GM12878 (cell line): ENCODE results near the gene GHSR. TPM values are rescaled to one million over a fixed set of nuclear protein-coding genes. Genes with fewer than 3 reads are reported as not detected.

ENCODE experiments used
- ATAC-seq: fragments of 200-7000 bp; cut with Tn5 transposase; 3 replicates; pipeline ENCODE4 v1.9.1; 2020; ENCODE audit warnings: mild to moderate bottlenecking, moderate library complexity
- Bru-seq: library from RNA; stranded (reverse); fragments of 400-500 nt; gene quantifications from one replicate; lab custom pipeline; 2021; lab: Mats Ljungman, UMichigan
- BruChase-seq, 2 experiments: library from RNA; stranded (reverse); fragments of 400-500 nt; gene quantifications; one replicate each; lab custom pipeline; 2021; lab: Mats Ljungman, UMichigan
- BruUV-seq: library from RNA; stranded (reverse); fragments of 400-500 nt; replicated peaks from 2 replicates; lab custom pipeline; 2021; lab: Mats Ljungman, UMichigan
- CTCF ChIA-PET: fragments of 300-600 bp; sonication (Branson Sonifier 250); formaldehyde crosslinking; extraction: SDS; loops from one replicate; lab custom pipeline; 2021; ENCODE audit warnings: inconsistent platforms; lab: Yijun Ruan, JAX
- POLR2A ChIA-PET: fragments of 350-600 bp; formaldehyde crosslinking; extraction: SDS; loops from one replicate; lab custom pipeline; 2021; ENCODE audit warnings: inconsistent platforms; lab: Charles Lee
- RAD21 ChIA-PET: fragments of 300-600 bp; sonication (Branson Sonifier 250); formaldehyde crosslinking; loops from one replicate; lab custom pipeline; 2023; ENCODE audit warnings: antibody characterized with exemption; ENCODE audit not compliant: unreplicated experiment; lab: Charles Lee
- SMC1A ChIA-PET: fragments of 300-600 bp; sonication (Branson Sonifier 250); formaldehyde crosslinking; loops from one replicate; lab custom pipeline; 2023; ENCODE audit not compliant: unreplicated experiment, uncharacterized antibody; lab: Charles Lee
- DNase-seq: peaks from one replicate; pipeline ENCODE4 v3.0.0-alpha.2; 2011; ENCODE audit warnings: low read depth, low spot score
- FAIRE-seq: peaks from 3 replicates; lab custom pipeline; 2011; peaks lifted over from hg19 to GRCh38; lab: Jason Lieb, UNC
- H2AFZ ChIP-seq: 2 replicates; pipeline ENCODE4 v1.6.0; 2011; ENCODE audit warnings: low read depth, low read length, control low read depth; ENCODE audit not compliant: control insufficient read depth
- H3K27ac ChIP-seq: 2 replicates; pipeline ENCODE4 v1.5.1; 2011; ENCODE audit warnings: control low read depth; ENCODE audit not compliant: control insufficient read depth, insufficient read depth
- H3K27me3 ChIP-seq, 2 experiments: replicated peaks in 1 of 2; 2 replicates each; pipeline versions ENCODE4 v1.6.0 to v1.6.1; 2011; ENCODE audit warnings: low read length in 1 of 2; ENCODE audit not compliant: control insufficient read depth in 2 of 2, insufficient read depth in 2 of 2
- H3K36me3 ChIP-seq, 2 experiments: 2 replicates each; pipeline ENCODE4 v1.5.1; 2011; ENCODE audit warnings: low read length in 1 of 2; ENCODE audit not compliant: control insufficient read depth in 2 of 2, insufficient read depth in 2 of 2
- H3K4me1 ChIP-seq: 2 replicates; pipeline ENCODE4 v1.6.1; 2011; ENCODE audit warnings: mild to moderate bottlenecking, low read length, moderate library complexity, mixed read lengths; ENCODE audit not compliant: control insufficient read depth, insufficient read depth
- H3K4me2 ChIP-seq: 2 replicates; pipeline ENCODE4 v1.6.0; 2011; ENCODE audit warnings: control low read depth; ENCODE audit not compliant: control insufficient read depth, insufficient read depth
- H3K4me3 ChIP-seq: fragments of 200-600 bp; sonication (generic); 2 replicates; pipeline ENCODE4 v1.5.1; 2016
- H3K79me2 ChIP-seq: 2 replicates; pipeline ENCODE4 v1.6.0; 2011; ENCODE audit warnings: low read length; ENCODE audit not compliant: control insufficient read depth, insufficient read depth
- H3K9ac ChIP-seq: 2 replicates; pipeline ENCODE4 v1.8.0; 2011; ENCODE audit warnings: low read length, control low read depth, mixed read lengths; ENCODE audit not compliant: control insufficient read depth, insufficient read depth
- H3K9me3 ChIP-seq: replicated peaks from 3 replicates; pipeline ENCODE4 v1.5.1; 2011; ENCODE audit warnings: mild to moderate bottlenecking, low read length; ENCODE audit not compliant: control insufficient read depth, insufficient read depth
- H4K20me1 ChIP-seq: 2 replicates; pipeline ENCODE4 v1.6.0; 2011; ENCODE audit not compliant: control insufficient read depth, insufficient read depth
- CEBPB ChIP-seq, 2 experiments: fragments of 150-350 bp in 1 of 2; IDR thresholded peaks; 2 replicates each; pipeline ENCODE4 v1.6.1; 2012 to 2014; ENCODE audit warnings: low read depth in 2 of 2, low read length in 2 of 2, borderline replicate concordance in 1 of 2, inconsistent platforms in 1 of 2
- WGBS: methylation state at CpG from one replicate; pipeline ENCODE4 v1.1.6; 2016; ENCODE audit warnings: low lambda C conversion rate; ENCODE audit not compliant: insufficient replicate concordance, insufficient coverage; ENCODE audit errors: missing lambda C conversion rate; 5-methylcytosine and 5-hydroxymethylcytosine counted together
- in situ Hi-C: fragments of 300-500 bp; cut with MboI; formaldehyde crosslinking; loops from 9 replicates; pipeline ENCODE4 v1.14.3; 2018; ENCODE audit warnings: mixed read lengths
- intact Hi-C: fragments of 100-400 bp; cut with micrococcal nuclease; formaldehyde crosslinking; loops from one replicate; pipeline ENCODE4 v1.14.2; 2022; ENCODE audit not compliant: unreplicated experiment
- long read RNA-seq, 2 experiments: library from polyadenylated mRNA; unstranded; transcript quantifications; one replicate each; pipeline ENCODE4 v2.0.0, GENCODE V29; 2019 to 2020
- polyA minus RNA-seq, 3 experiments: library from RNA; depleted of rRNA, polyadenylated mRNA; stranded (reverse); fragments of >200 nt; gene quantifications; 2 replicates each; pipeline ENCODE4 v1.2.3, GENCODE V29; 2011
- polyA plus RNA-seq, 11 experiments: library from polyadenylated mRNA; depleted of rRNA in 4 of 11; unstranded in 6 of 11; stranded (reverse) in 5 of 11; fragments of >200 nt; fragmentation: Nextera tagmentation in 4 of 11; fragmentation: Illumina TruSeq in 1 of 11; extraction: Ambion mirVana in 4 of 11; extraction: Trizol in 1 of 11; gene quantifications; 1 replicate in 1 of 11; 2 replicates in 10 of 11; pipeline versions ENCODE4 v1.2.1 to v1.2.3, GENCODE V29; 2011 to 2016; ENCODE audit warnings: inconsistent platforms in 2 of 11, missing spikeins in 2 of 11, low read depth in 1 of 11
- total RNA-seq, 4 experiments: library from RNA; depleted of rRNA in 3 of 4; stranded (reverse); fragments of >200 nt in 3 of 4; fragmentation: Illumina TruSeq in 1 of 4; extraction: Trizol in 1 of 4; gene quantifications; 2 replicates each; pipeline versions ENCODE4 v1.2.1 to v1.2.3, GENCODE V29; 2013 to 2021

The GHSR gene, protein sequence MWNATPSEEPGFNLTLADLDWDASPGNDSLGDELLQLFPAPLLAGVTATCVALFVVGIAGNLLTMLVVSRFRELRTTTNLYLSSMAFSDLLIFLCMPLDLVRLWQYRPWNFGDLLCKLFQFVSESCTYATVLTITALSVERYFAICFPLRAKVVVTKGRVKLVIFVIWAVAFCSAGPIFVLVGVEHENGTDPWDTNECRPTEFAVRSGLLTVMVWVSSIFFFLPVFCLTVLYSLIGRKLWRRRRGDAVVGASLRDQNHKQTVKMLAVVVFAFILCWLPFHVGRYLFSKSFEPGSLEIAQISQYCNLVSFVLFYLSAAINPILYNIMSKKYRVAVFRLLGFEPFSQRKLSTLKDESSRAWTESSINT
- total RNA-seq (2013; cell fraction: nucleolus; rRNA removed): not detected in 2 replicates
- total RNA-seq (2014; rRNA removed) (not detected in 2 replicates), total RNA-seq (2014; rRNA removed; fragmentation: Illumina TruSeq; extraction: Trizol) (not detected in 2 replicates), total RNA-seq (2021) (not detected in 2 replicates), polyA plus RNA-seq (2011; rRNA removed) (not detected in 2 replicates), polyA plus RNA-seq (2014; fragmentation: Illumina TruSeq; extraction: Trizol) (not detected in 2 replicates), polyA plus RNA-seq (2014; fragmentation: Nextera tagmentation; extraction: Ambion mirVana) (not detected), polyA plus RNA-seq (2014; rRNA removed) (not detected in 2 replicates), polyA plus RNA-seq (2016; fragmentation: Nextera tagmentation; extraction: Ambion mirVana) (not detected), polyA minus RNA-seq (2011; rRNA and poly(A)+ RNA removed) (not detected in 2 replicates), Bru-seq, nascent RNA (not detected), BruChase-seq, experiment 1, labeled RNA remaining after a 6-hour chase (not detected), BruChase-seq, experiment 2, labeled RNA remaining after a 2-hour chase (not detected)
- polyA plus RNA-seq (2011; ENCODE audit: low read depth): not detected
- not detected in 2 replicates for polyA plus RNA-seq (2011; cell fraction: cytosol; rRNA removed)
- polyA plus RNA-seq (2011; cell fraction: nucleus; rRNA removed): not detected in 2 replicates
- not detected in 2 replicates for polyA plus RNA-seq (2012)
- polyA minus RNA-seq (2011; cell fraction: cytosol; rRNA and poly(A)+ RNA removed): not detected in 2 replicates
- not detected in 2 replicates for polyA minus RNA-seq (2011; cell fraction: nucleus; rRNA and poly(A)+ RNA removed)
- long read RNA-seq, experiment 1: 0 reads
- long read RNA-seq, experiment 2: 0 reads

DNA sequence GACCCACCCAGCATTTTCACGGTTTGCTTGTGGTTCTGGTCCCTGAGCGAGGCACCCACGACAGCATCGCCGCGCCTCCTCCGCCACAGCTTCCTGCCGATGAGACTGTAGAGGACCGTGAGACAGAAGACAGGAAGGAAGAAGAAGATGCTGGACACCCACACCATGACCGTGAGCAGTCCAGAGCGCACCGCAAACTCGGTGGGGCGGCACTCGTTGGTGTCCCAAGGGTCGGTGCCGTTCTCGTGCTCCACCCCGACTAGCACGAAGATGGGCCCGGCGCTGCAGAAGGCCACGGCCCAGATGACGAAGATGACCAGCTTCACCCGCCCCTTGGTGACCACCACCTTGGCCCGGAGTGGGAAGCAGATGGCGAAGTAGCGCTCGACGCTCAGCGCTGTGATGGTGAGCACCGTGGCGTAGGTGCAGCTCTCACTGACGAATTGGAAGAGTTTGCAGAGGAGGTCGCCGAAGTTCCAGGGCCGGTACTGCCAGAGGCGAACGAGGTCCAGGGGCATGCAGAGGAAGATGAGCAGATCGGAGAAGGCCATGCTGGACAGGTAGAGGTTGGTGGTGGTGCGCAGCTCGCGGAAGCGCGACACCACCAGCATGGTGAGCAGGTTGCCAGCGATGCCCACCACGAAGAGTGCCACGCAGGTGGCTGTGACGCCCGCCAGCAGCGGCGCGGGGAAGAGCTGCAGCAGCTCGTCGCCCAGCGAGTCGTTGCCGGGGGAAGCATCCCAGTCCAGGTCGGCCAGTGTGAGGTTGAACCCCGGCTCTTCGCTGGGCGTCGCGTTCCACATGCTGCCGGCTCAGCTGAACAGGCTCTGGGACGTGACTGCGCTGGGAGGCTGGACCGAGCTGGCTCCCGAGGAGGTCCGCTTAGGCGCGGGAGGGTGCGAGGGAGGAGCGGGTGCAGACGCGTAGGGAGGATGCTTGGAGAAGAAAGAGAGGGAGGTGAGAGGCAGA is at the start of gene GHSR:
TSS of gene GHSR (minus strand) at position 846 of the 969 bp plus-strand sequence. CDS start at position 803, 43 bp downstream.
- BruUV-seq: no TSS peak
- no peaks in the 10 kb centered on the region; the same call in 2 of the 3 replicates for H3K9me3 ChIP-seq
- no peak for TF ChIP-seq CEBPB (IDR thresholded peaks at IDR 0.05; ENCODE audit: borderline replicate concordance in 1 of 2, low read depth in 2 of 2, low read length in 2 of 2)
- no peak within 1 kb of the TSS for H3K4me2 ChIP-seq
- 64% methylated on average over 65 of the region's 76 CpGs for WGBS
- H4K20me1 ChIP-seq: no peaks in the 10 kb centered on the region
- no peak for DNase-seq
- peaks cover 18 to 25% of the 10 kb centered on the region in 2 experiments for H3K27me3 ChIP-seq
- ChIA-PET CTCF (no interaction called here), RAD21 (no interaction called here), POLR2A (interaction anchor here (0.6 kb wide), 1 partner anchor 901 kb away, joined by 5 read pairs; no protein-coding TSS in a partner anchor), SMC1A (no interaction called here)
- intact Hi-C loops: no loop called here
- no peak within 1 kb of the TSS for H2AFZ ChIP-seq
- FAIRE-seq: peak; percentile 18
- H3K36me3 ChIP-seq: no peaks in the 10 kb centered on the region
- no peak within 1 kb of the TSS for H3K9ac ChIP-seq
- in situ Hi-C loops: no loop called here
- H3K79me2 ChIP-seq: no peaks in the 10 kb centered on the region
- no peaks in the 10 kb centered on the region for H3K4me1 ChIP-seq
- H3K27ac ChIP-seq: no peak within 1 kb of the TSS
- no peak within 1 kb of the TSS for H3K4me3 ChIP-seq
- no peak; the same call in 2 of the 3 replicates for ATAC-seq
